Astrocyte (in vitro differentiated cells and primary cell): Measurements from ENCODE around the gene PCBP3.

Experiments used
- CTCF ChIP-seq: IDR thresholded peaks from 2 replicates; pipeline ENCODE4 v1.5.1; 2011; ENCODE audit warnings: low read depth, mild to moderate bottlenecking, inconsistent platforms, low read length, moderate library complexity; ENCODE audit not compliant: insufficient read depth
- EZH2 ChIP-seq: IDR thresholded peaks from 2 replicates; pipeline ENCODE4 v1.6.1; 2012; ENCODE audit warnings: mild to moderate bottlenecking, low read length, inconsistent platforms; ENCODE audit not compliant: insufficient read depth

GRCh38 chr21:45809421-45809820, 165.9 kb downstream of the PCBP3 start:
- TF ChIP-seq CTCF (no peak), EZH2 (no peak)
